Skeletal muscle satellite cell (primary cell): ENCODE measurements around the gene RCBTB1.

Source experiments
- H3K27me3 ChIP-seq: 2 replicates; pipeline ENCODE4 v1.7.0; 2013; ENCODE audit warnings: low read length; ENCODE audit not compliant: control insufficient read depth, insufficient read depth
- H3K36me3 ChIP-seq: 2 replicates; pipeline ENCODE4 v1.7.0; 2013; ENCODE audit warnings: mild to moderate bottlenecking, control low read depth, low read length; ENCODE audit not compliant: insufficient read depth
- H3K4me1 ChIP-seq: 2 replicates; pipeline ENCODE4 v1.7.0; 2013; ENCODE audit warnings: low read length; ENCODE audit not compliant: control insufficient read depth, insufficient read depth
- H3K4me2 ChIP-seq: 2 replicates; pipeline ENCODE4 v1.7.0; 2013; ENCODE audit warnings: mild to moderate bottlenecking, low read length
- H3K4me3 ChIP-seq: 2 replicates; pipeline ENCODE4 v1.7.0; 2013; ENCODE audit warnings: low read length
- H3K9ac ChIP-seq: 2 replicates; pipeline ENCODE4 v1.7.0; 2013; ENCODE audit warnings: mild to moderate bottlenecking, low read depth, low read length, moderate library complexity
- H3K9me3 ChIP-seq: replicated peaks from 2 replicates; pipeline ENCODE4 v1.7.0; 2013; ENCODE audit warnings: mild to moderate bottlenecking, control low read depth, low read length

RCBTB1 gene

GRCh38 chr13:49549289-49549688, 36.1 kb downstream of the RCBTB1 start:
- Histone ChIP-seq H3K9me3 (no peaks in the 10 kb centered on the region), H3K36me3 (peaks cover 52% of the 10 kb centered on the region), H3K4me1 (no peaks in the 10 kb centered on the region), H3K27me3 (no peaks in the 10 kb centered on the region), H3K4me3 (no peak overlapping the region), H3K9ac (no peak overlapping the region), H3K4me2 (no peak overlapping the region)

DNA sequence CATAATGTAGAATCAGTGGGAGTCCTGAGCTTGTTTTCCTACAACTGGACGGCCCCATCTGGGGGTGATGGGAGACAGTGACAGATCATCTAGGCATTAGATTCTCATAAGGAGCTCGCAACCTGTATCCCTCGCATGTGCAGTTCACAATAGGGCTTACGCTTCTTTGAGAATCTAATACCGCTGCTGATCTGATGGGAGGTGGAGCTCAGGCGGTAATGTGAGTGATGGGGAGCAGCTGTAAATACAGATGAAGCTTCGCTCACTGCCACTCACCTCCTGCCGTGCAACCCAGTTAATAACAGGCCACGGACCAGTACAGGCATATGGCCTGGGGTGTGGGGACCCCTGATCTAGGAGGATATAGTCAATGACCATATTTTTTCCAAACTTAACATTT, 38.8 kb downstream of the RCBTB1 start:
- no peaks in the 10 kb centered on the region for H3K4me1 ChIP-seq
- H3K9ac ChIP-seq, result no peak overlapping the region
- H3K27me3 ChIP-seq, result no peaks in the 10 kb centered on the region
- H3K9me3 ChIP-seq, result no peaks in the 10 kb centered on the region
- no peak overlapping the region for H3K4me2 ChIP-seq
- peaks cover 44% of the 10 kb centered on the region for H3K36me3 ChIP-seq
- no peak overlapping the region for H3K4me3 ChIP-seq

- H3K4me3 ChIP-seq, result no peak overlapping the region
- no peaks in the 10 kb centered on the region for H3K4me1 ChIP-seq
- no peak overlapping the region for H3K9ac ChIP-seq
- H3K4me2 ChIP-seq, result no peak overlapping the region
- no peaks in the 10 kb centered on the region for H3K27me3 ChIP-seq
- no peaks in the 10 kb centered on the region for H3K9me3 ChIP-seq
- peaks cover 49% of the 10 kb centered on the region for H3K36me3 ChIP-seq
These were observed 39.7 kb downstream of the RCBTB1 start for GRCh38 chr13:49545661-49546060.

GRCh38 chr13:49543656-49544055, 41.7 kb downstream of the RCBTB1 start:
- no peaks in the 10 kb centered on the region for H3K9me3 ChIP-seq
- H3K36me3 ChIP-seq, result peaks cover 50% of the 10 kb centered on the region
- H3K4me1 ChIP-seq, result no peaks in the 10 kb centered on the region
- no peak overlapping the region for H3K4me2 ChIP-seq
- no peak overlapping the region for H3K4me3 ChIP-seq
- H3K9ac ChIP-seq, result no peak overlapping the region
- no peaks in the 10 kb centered on the region for H3K27me3 ChIP-seq

DNA sequence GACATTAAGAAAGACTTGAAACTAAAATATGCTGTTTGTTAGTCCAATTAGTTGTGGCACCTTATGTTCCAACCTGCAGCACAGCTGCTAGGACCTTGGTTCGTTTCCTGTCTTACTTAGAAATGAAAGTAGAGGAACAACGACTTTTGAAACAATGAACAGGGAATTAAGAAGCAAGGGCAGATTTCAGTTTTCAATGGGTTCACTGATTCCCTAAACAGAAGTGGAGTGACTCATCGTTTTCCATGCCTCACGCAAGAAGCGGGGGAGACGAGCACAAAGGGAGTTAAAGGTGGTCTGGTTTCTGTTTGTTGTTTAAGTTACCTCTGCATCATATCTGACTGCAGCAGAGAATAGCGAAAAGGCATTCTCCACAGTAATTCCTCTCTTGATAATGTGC, 44.8 kb downstream of the RCBTB1 start:
- H3K4me1 ChIP-seq, result no peaks in the 10 kb centered on the region
- no peak overlapping the region for H3K4me2 ChIP-seq
- H3K4me3 ChIP-seq, result no peak overlapping the region
- H3K27me3 ChIP-seq, result no peaks in the 10 kb centered on the region
- H3K9me3 ChIP-seq, result no peaks in the 10 kb centered on the region
- peaks cover 44% of the 10 kb centered on the region for H3K36me3 ChIP-seq
- H3K9ac ChIP-seq, result no peak overlapping the region

DNA sequence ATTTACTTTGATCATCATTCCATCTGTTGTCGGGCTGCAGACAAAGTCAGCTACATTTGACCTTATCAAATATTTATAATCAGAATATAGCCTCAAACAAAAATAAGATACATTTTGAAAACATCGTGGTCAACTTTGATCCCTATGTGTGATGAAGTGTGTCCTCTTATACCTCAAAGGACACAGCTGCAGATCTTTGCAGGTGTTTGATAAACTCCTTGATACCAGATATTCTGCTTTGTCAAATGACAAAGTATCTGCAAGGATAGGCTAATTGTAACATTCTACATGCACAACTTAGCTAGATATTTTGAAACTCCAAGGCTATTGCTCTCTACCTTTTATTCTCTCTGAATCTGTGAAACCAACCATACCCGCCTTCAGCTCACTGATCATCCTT, 45.6 kb downstream of the RCBTB1 start:
- no peak overlapping the region for H3K4me3 ChIP-seq
- H3K27me3 ChIP-seq, result no peaks in the 10 kb centered on the region
- H3K4me2 ChIP-seq, result no peak overlapping the region
- H3K4me1 ChIP-seq, result no peaks in the 10 kb centered on the region
- no peaks in the 10 kb centered on the region for H3K9me3 ChIP-seq
- no peak overlapping the region for H3K9ac ChIP-seq
- H3K36me3 ChIP-seq, result peaks cover 38% of the 10 kb centered on the region

- H3K27me3 ChIP-seq, result no peaks in the 10 kb centered on the region
- H3K36me3 ChIP-seq, result peaks cover 35% of the 10 kb centered on the region
- H3K9me3 ChIP-seq, result no peaks in the 10 kb centered on the region
- H3K4me1 ChIP-seq, result no peaks in the 10 kb centered on the region
- H3K9ac ChIP-seq, result no peak overlapping the region
- no peak overlapping the region for H3K4me2 ChIP-seq
- H3K4me3 ChIP-seq, result no peak overlapping the region
These were observed 46.0 kb downstream of the RCBTB1 start for GRCh38 chr13:49539313-49539712.

GRCh38 chr13:49538404-49538803, 47.0 kb downstream of the RCBTB1 start:
- no peak overlapping the region for H3K4me2 ChIP-seq
- H3K4me1 ChIP-seq, result no peaks in the 10 kb centered on the region
- H3K4me3 ChIP-seq, result no peak overlapping the region
- H3K9ac ChIP-seq, result no peak overlapping the region
- H3K9me3 ChIP-seq, result no peaks in the 10 kb centered on the region
- H3K36me3 ChIP-seq, result peaks cover 38% of the 10 kb centered on the region
- H3K27me3 ChIP-seq, result no peaks in the 10 kb centered on the region

- Histone ChIP-seq H3K9me3 (no peaks in the 10 kb centered on the region), H3K4me3 (no peak overlapping the region), H3K36me3 (peaks cover 42% of the 10 kb centered on the region), H3K4me2 (no peak overlapping the region), H3K9ac (no peak overlapping the region), H3K4me1 (no peaks in the 10 kb centered on the region), H3K27me3 (no peaks in the 10 kb centered on the region)
These were observed 49.0 kb downstream of the RCBTB1 start for GRCh38 chr13:49536144-49536873.

- Histone ChIP-seq H3K4me1 (no peaks in the 10 kb centered on the region), H3K9me3 (no peaks in the 10 kb centered on the region), H3K9ac (no peak overlapping the region), H3K4me2 (no peak overlapping the region), H3K36me3 (peaks cover 23% of the 10 kb centered on the region), H3K4me3 (no peak overlapping the region), H3K27me3 (no peaks in the 10 kb centered on the region)
These were observed 51.6 kb downstream of the RCBTB1 start for GRCh38 chr13:49533591-49534269.

DNA sequence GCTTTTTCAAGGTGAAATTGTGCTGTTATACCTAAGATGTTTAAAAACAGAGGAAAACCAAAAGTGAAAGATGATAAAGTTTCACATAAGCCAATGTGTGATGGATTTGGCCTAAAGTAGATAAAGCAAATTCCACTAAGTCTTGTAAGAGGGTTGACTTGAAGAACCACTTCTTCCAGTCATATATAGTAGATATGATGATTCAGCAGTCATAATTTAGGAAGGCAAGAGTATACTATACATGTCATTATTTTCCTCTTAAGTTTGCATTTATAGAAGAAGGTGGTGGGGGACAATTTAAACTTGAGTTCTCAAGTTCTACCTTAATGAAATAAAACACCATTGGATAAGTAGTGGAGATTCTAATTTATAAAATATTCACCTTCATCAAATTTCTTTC, 52.3 kb downstream of the RCBTB1 start:
- Histone ChIP-seq H3K4me1 (no peaks in the 10 kb centered on the region), H3K27me3 (no peaks in the 10 kb centered on the region), H3K9ac (no peak overlapping the region), H3K4me3 (no peak overlapping the region), H3K9me3 (no peaks in the 10 kb centered on the region), H3K36me3 (peaks cover 28% of the 10 kb centered on the region), H3K4me2 (no peak overlapping the region)

- no peak overlapping the region for H3K4me3 ChIP-seq
- peaks cover 25% of the 10 kb centered on the region for H3K36me3 ChIP-seq
These were observed 52.8 kb downstream of the RCBTB1 start for GRCh38 chr13:49532593-49532992.

More at GRCh38 chr13:49532593-49532992, 52.8 kb downstream of the RCBTB1 start:
- Histone ChIP-seq H3K4me2 (no peak overlapping the region), H3K27me3 (no peaks in the 10 kb centered on the region), H3K9ac (no peak overlapping the region), H3K9me3 (no peaks in the 10 kb centered on the region), H3K4me1 (no peaks in the 10 kb centered on the region)
